ENCODE measurements around the gene GPX6. TPM values are rescaled to one million over a fixed set of nuclear protein-coding genes. Genes with fewer than 3 reads are reported as not detected.

GPX6 gene
- not detected for polyA plus RNA-seq (2013, experiment 1 of 2)
- polyA plus RNA-seq (2013, experiment 2 of 2), result not detected

- H3K23ac ChIP-seq (ENCODE audit: low read depth, low read length, poor library complexity), result no peak within 1 kb of the TSS
- H2BK120ac ChIP-seq (ENCODE audit: low read depth, low read length), result no peak within 1 kb of the TSS
- peaks cover 0 to 3% of the 10 kb centered on the region in 2 donors for H3K4me1 ChIP-seq (ENCODE audit: control insufficient read depth in 2 of 2, insufficient read depth in 1 of 2, low read depth in 1 of 2, low read length in 2 of 2)
- no peaks in the 10 kb centered on the region for H3K79me1 ChIP-seq (ENCODE audit: low read depth, low read length)
- H3K18ac ChIP-seq (ENCODE audit: low read length), result peak within 1 kb of the TSS; percentile 22
- no peak for DNase-seq (ENCODE audit: low spot score)
- H2BK5ac ChIP-seq (ENCODE audit: low read length), result no peak within 1 kb of the TSS
- no peaks in the 10 kb centered on the region for H3K9me3 ChIP-seq (replicated peaks in 1 of 2; ENCODE audit: control insufficient read depth in 2 of 2, insufficient read depth in 1 of 2, low read depth in 1 of 2, low read length in 2 of 2)
- no peak within 1 kb of the TSS for H3K27ac ChIP-seq (replicated peaks; ENCODE audit: low read length)
- H3K9ac ChIP-seq (ENCODE audit: low read depth, low read length, poor library complexity), result no peak within 1 kb of the TSS
- H3K4me3 ChIP-seq (ENCODE audit: low read length in 2 of 2), result no peak within 1 kb of the TSS
- H3K4ac ChIP-seq (ENCODE audit: low read length), result no peak within 1 kb of the TSS
- H4K91ac ChIP-seq (ENCODE audit: low read depth, low read length, poor library complexity), result no peak within 1 kb of the TSS
- H2AK5ac ChIP-seq (ENCODE audit: low read depth, low read length), result no peak within 1 kb of the TSS
- no CpG with 5 or more reads among the region's 4 CpGs for WGBS, 2 donors (ENCODE audit: extremely low coverage in 2 of 2, insufficient read length in 2 of 2, insufficient replicate concordance in 1 of 2)
- H2BK12ac ChIP-seq (ENCODE audit: low read length), result no peak within 1 kb of the TSS
- no peaks in the 10 kb centered on the region for H3K36me3 ChIP-seq (replicated peaks in 1 of 2; ENCODE audit: control insufficient read depth in 2 of 2, insufficient read depth in 2 of 2, low read length in 2 of 2)
- H3K14ac ChIP-seq (ENCODE audit: low read length), result no peak within 1 kb of the TSS
- H3K27me3 ChIP-seq (ENCODE audit: control insufficient read depth in 3 of 3, insufficient read depth in 3 of 3, low read depth in 1 of 3, low read length in 3 of 3), result peaks cover 0 to 30% (median 0%) of the 10 kb centered on the region in 3 experiments
- H2BK15ac ChIP-seq (ENCODE audit: low read length), result no peak within 1 kb of the TSS
- H4K8ac ChIP-seq (ENCODE audit: low read depth, low read length), result no peak within 1 kb of the TSS
- no peak within 1 kb of the TSS for H3K4me2 ChIP-seq (ENCODE audit: insufficient read depth, low read length, poor library complexity, severe bottlenecking)
- no peak within 1 kb of the TSS for H2AFZ ChIP-seq (ENCODE audit: low read length)
These were observed at the start of gene GPX6 for GRCh38 chr6:28515676-28516075. GPX6 (minus strand) TSS chr6:28515793; CDS start chr6:28515743, 50 bp downstream.

GRCh38 chr6:28563430-28564095 lies 48.0 kb upstream of the GPX6 start:
- Histone ChIP-seq H3K4ac (ENCODE audit: low read length) (no peak overlapping the region), H3K27ac (replicated peaks; ENCODE audit: low read length) (peak overlapping the region; percentile 95), H3K18ac (ENCODE audit: low read length) (no peak overlapping the region), H3K4me1 (ENCODE audit: control insufficient read depth in 2 of 2, insufficient read depth in 1 of 2, low read depth in 1 of 2, low read length in 2 of 2) (peaks cover 3 to 8% of the 10 kb centered on the region in 2 donors), H3K79me1 (ENCODE audit: low read depth, low read length) (no peaks in the 10 kb centered on the region), H3K23ac (ENCODE audit: low read depth, low read length, poor library complexity) (no peak overlapping the region), H2AK5ac (ENCODE audit: low read depth, low read length) (no peak overlapping the region), H2BK120ac (ENCODE audit: low read depth, low read length) (no peak overlapping the region), H3K27me3 (ENCODE audit: control insufficient read depth in 3 of 3, insufficient read depth in 3 of 3, low read depth in 1 of 3, low read length in 3 of 3) (peaks cover 0 to 15% (median 0%) of the 10 kb centered on the region in 3 experiments), H2BK15ac (ENCODE audit: low read length) (no peak overlapping the region), H2BK12ac (ENCODE audit: low read length) (no peak overlapping the region), H2BK5ac (ENCODE audit: low read length) (no peak overlapping the region), H3K14ac (ENCODE audit: low read length) (no peak overlapping the region), H3K36me3 (replicated peaks in 1 of 2; ENCODE audit: control insufficient read depth in 2 of 2, insufficient read depth in 2 of 2, low read length in 2 of 2) (no peaks in the 10 kb centered on the region), H4K8ac (ENCODE audit: low read depth, low read length) (no peak overlapping the region), H4K91ac (ENCODE audit: low read depth, low read length, poor library complexity) (no peak overlapping the region), H3K9ac (ENCODE audit: low read depth, low read length, poor library complexity) (no peak overlapping the region), H3K4me2 (ENCODE audit: insufficient read depth, low read length, poor library complexity, severe bottlenecking) (peak overlapping the region; percentile 18), H3K4me3 (ENCODE audit: low read length in 2 of 2) (no peak overlapping the region), H3K9me3 (replicated peaks in 1 of 2; ENCODE audit: control insufficient read depth in 2 of 2, insufficient read depth in 1 of 2, low read depth in 1 of 2, low read length in 2 of 2) (peaks cover 0 to 4% of the 10 kb centered on the region in 2 donors), H2AFZ (ENCODE audit: low read length) (no peak overlapping the region)
- DNase-seq (ENCODE audit: low spot score), result peak; percentile 73
- no CpG with 5 or more reads among the region's 3 CpGs for WGBS, 2 donors (ENCODE audit: extremely low coverage in 2 of 2, insufficient read length in 2 of 2, insufficient replicate concordance in 1 of 2)

GRCh38 chr6:28558629-28559028 lies 43.0 kb upstream of the GPX6 start:
- no peak overlapping the region for H2BK12ac ChIP-seq (ENCODE audit: low read length)
- H3K27me3 ChIP-seq (ENCODE audit: control insufficient read depth in 3 of 3, insufficient read depth in 3 of 3, low read depth in 1 of 3, low read length in 3 of 3), result peaks cover 0 to 18% (median 0%) of the 10 kb centered on the region in 3 experiments
- no peak overlapping the region for H3K23ac ChIP-seq (ENCODE audit: low read depth, low read length, poor library complexity)
- H3K79me1 ChIP-seq (ENCODE audit: low read depth, low read length), result no peaks in the 10 kb centered on the region
- H3K18ac ChIP-seq (ENCODE audit: low read length), result peak overlapping the region; percentile 67
- no peak overlapping the region for H3K9ac ChIP-seq (ENCODE audit: low read depth, low read length, poor library complexity)
- H2BK120ac ChIP-seq (ENCODE audit: low read depth, low read length), result no peak overlapping the region
- DNase-seq (ENCODE audit: low spot score), result no peak
- no peaks in the 10 kb centered on the region for H3K9me3 ChIP-seq (replicated peaks in 1 of 2; ENCODE audit: control insufficient read depth in 2 of 2, insufficient read depth in 1 of 2, low read depth in 1 of 2, low read length in 2 of 2)
- H3K14ac ChIP-seq (ENCODE audit: low read length), result no peak overlapping the region
- peak overlapping the region; percentile 58 for H2BK15ac ChIP-seq (ENCODE audit: low read length)
- peaks cover 12% of the 10 kb centered on the region in 2 donors for H3K4me1 ChIP-seq (ENCODE audit: control insufficient read depth in 2 of 2, insufficient read depth in 1 of 2, low read depth in 1 of 2, low read length in 2 of 2)
- H4K8ac ChIP-seq (ENCODE audit: low read depth, low read length), result no peak overlapping the region
- H3K4ac ChIP-seq (ENCODE audit: low read length), result no peak overlapping the region
- no peak overlapping the region for H3K4me2 ChIP-seq (ENCODE audit: insufficient read depth, low read length, poor library complexity, severe bottlenecking)
- no peaks in the 10 kb centered on the region for H3K36me3 ChIP-seq (replicated peaks in 1 of 2; ENCODE audit: control insufficient read depth in 2 of 2, insufficient read depth in 2 of 2, low read length in 2 of 2)
- no peak overlapping the region for H4K91ac ChIP-seq (ENCODE audit: low read depth, low read length, poor library complexity)
- H2AFZ ChIP-seq (ENCODE audit: low read length), result no peak overlapping the region
- H3K4me3 ChIP-seq (ENCODE audit: low read length in 2 of 2), result no peak overlapping the region
- no peak overlapping the region for H3K27ac ChIP-seq (replicated peaks; ENCODE audit: low read length)
- no CpG with 5 or more reads among the region's 3 CpGs for WGBS, 2 donors (ENCODE audit: extremely low coverage in 2 of 2, insufficient read length in 2 of 2, insufficient replicate concordance in 1 of 2)
- H2BK5ac ChIP-seq (ENCODE audit: low read length), result no peak overlapping the region
- no peak overlapping the region for H2AK5ac ChIP-seq (ENCODE audit: low read depth, low read length)

- no peak for DNase-seq (ENCODE audit: low spot score)
- Histone ChIP-seq H3K23ac (ENCODE audit: low read depth, low read length, poor library complexity) (no peak overlapping the region), H4K91ac (ENCODE audit: low read depth, low read length, poor library complexity) (no peak overlapping the region), H3K79me1 (ENCODE audit: low read depth, low read length) (no peaks in the 10 kb centered on the region), H3K9me3 (replicated peaks in 1 of 2; ENCODE audit: control insufficient read depth in 2 of 2, insufficient read depth in 1 of 2, low read depth in 1 of 2, low read length in 2 of 2) (no peaks in the 10 kb centered on the region), H3K4me1 (ENCODE audit: control insufficient read depth in 2 of 2, insufficient read depth in 1 of 2, low read depth in 1 of 2, low read length in 2 of 2) (peaks cover 13 to 16% of the 10 kb centered on the region in 2 donors), H3K4me2 (ENCODE audit: insufficient read depth, low read length, poor library complexity, severe bottlenecking) (no peak overlapping the region), H2BK15ac (ENCODE audit: low read length) (no peak overlapping the region), H3K9ac (ENCODE audit: low read depth, low read length, poor library complexity) (no peak overlapping the region), H2AK5ac (ENCODE audit: low read depth, low read length) (no peak overlapping the region), H3K27me3 (ENCODE audit: control insufficient read depth in 3 of 3, insufficient read depth in 3 of 3, low read depth in 1 of 3, low read length in 3 of 3) (peaks cover 0 to 10% (median 0%) of the 10 kb centered on the region in 3 experiments), H2BK5ac (ENCODE audit: low read length) (no peak overlapping the region), H3K27ac (replicated peaks; ENCODE audit: low read length) (no peak overlapping the region), H4K8ac (ENCODE audit: low read depth, low read length) (no peak overlapping the region), H2BK12ac (ENCODE audit: low read length) (no peak overlapping the region), H3K4me3 (ENCODE audit: low read length in 2 of 2) (no peak overlapping the region), H3K14ac (ENCODE audit: low read length) (no peak overlapping the region), H3K36me3 (replicated peaks in 1 of 2; ENCODE audit: control insufficient read depth in 2 of 2, insufficient read depth in 2 of 2, low read length in 2 of 2) (no peaks in the 10 kb centered on the region), H3K4ac (ENCODE audit: low read length) (no peak overlapping the region), H2AFZ (ENCODE audit: low read length) (peak overlapping the region; percentile 76), H2BK120ac (ENCODE audit: low read depth, low read length) (no peak overlapping the region), H3K18ac (ENCODE audit: low read length) (no peak overlapping the region)
- no CpG with 5 or more reads among the region's 2 CpGs for WGBS, 2 donors (ENCODE audit: extremely low coverage in 2 of 2, insufficient read length in 2 of 2, insufficient replicate concordance in 1 of 2)
These were observed 39.5 kb upstream of the GPX6 start for GRCh38 chr6:28555136-28555535.

Data from neuronal stem cell (in vitro differentiated cells).